Neuronal stem cell (in vitro differentiated cells): ENCODE results near the gene PLA2G2C.

ENCODE experiments used
- DNase-seq: peaks from one replicate; pipeline ENCODE4 v3.0.0-alpha.2; 2013; ENCODE audit warnings: low spot score
- H2AFZ ChIP-seq: one replicate; pipeline ENCODE4 v1.6.1; 2013; ENCODE audit warnings: mild to moderate bottlenecking, low read length, inconsistent platforms
- H2AK5ac ChIP-seq: 2 replicates; pipeline ENCODE4 v1.6.1; 2013; ENCODE audit warnings: low read depth, mild to moderate bottlenecking, inconsistent platforms, low read length, moderate library complexity, mixed read lengths
- H2BK120ac ChIP-seq: 2 replicates; pipeline ENCODE4 v1.6.1; 2013; ENCODE audit warnings: low read depth, mild to moderate bottlenecking, inconsistent platforms, low read length, moderate library complexity, mixed read lengths
- H2BK12ac ChIP-seq: one replicate; pipeline ENCODE4 v1.6.1; 2013; ENCODE audit warnings: low read length, inconsistent platforms
- H2BK15ac ChIP-seq: 2 replicates; pipeline ENCODE4 v1.6.1; 2013; ENCODE audit warnings: mild to moderate bottlenecking, low read length, inconsistent platforms, mixed read lengths
- H2BK5ac ChIP-seq: one replicate; pipeline ENCODE4 v1.6.1; 2013; ENCODE audit warnings: inconsistent platforms, mild to moderate bottlenecking, low read length, moderate library complexity
- H3K14ac ChIP-seq: one replicate; pipeline ENCODE4 v1.6.1; 2013; ENCODE audit warnings: low read length, inconsistent platforms
- H3K18ac ChIP-seq: 2 replicates; pipeline ENCODE4 v1.6.1; 2013; ENCODE audit warnings: low read length, inconsistent platforms
- H3K23ac ChIP-seq: 2 replicates; pipeline ENCODE4 v1.6.1; 2013; ENCODE audit warnings: low read depth, mild to moderate bottlenecking, mixed read lengths, low read length, inconsistent platforms; ENCODE audit not compliant: poor library complexity
- H3K27ac ChIP-seq: replicated peaks from 3 replicates; pipeline ENCODE4 v1.5.1; 2013; ENCODE audit warnings: low read length, inconsistent platforms
- H3K27me3 ChIP-seq, 3 experiments: 2 replicates each; pipeline ENCODE4 v1.6.1; 2013; ENCODE audit warnings: low read length in 3 of 3, mild to moderate bottlenecking in 2 of 3, inconsistent platforms in 1 of 3, low read depth in 1 of 3, mixed read lengths in 1 of 3, moderate library complexity in 1 of 3; ENCODE audit not compliant: control insufficient read depth in 3 of 3, insufficient read depth in 3 of 3
- H3K36me3 ChIP-seq, 2 donors: replicated peaks in 1 of 2; 2 replicates each; pipeline ENCODE4 v1.6.1; 2013; ENCODE audit warnings: low read length in 2 of 2; ENCODE audit not compliant: control insufficient read depth in 2 of 2, insufficient read depth in 2 of 2
- H3K4ac ChIP-seq: 2 replicates; pipeline ENCODE4 v1.6.1; 2013; ENCODE audit warnings: inconsistent platforms, mild to moderate bottlenecking, low read length, moderate library complexity
- H3K4me1 ChIP-seq, 2 donors: 1 replicate in 1 of 2; 2 replicates in 1 of 2; pipeline ENCODE4 v1.6.1; 2013; ENCODE audit warnings: low read length in 2 of 2, low read depth in 1 of 2; ENCODE audit not compliant: control insufficient read depth in 2 of 2, insufficient read depth in 1 of 2
- H3K4me2 ChIP-seq: one replicate; pipeline ENCODE4 v1.6.1; 2013; ENCODE audit warnings: mild to moderate bottlenecking, low read length, inconsistent platforms; ENCODE audit not compliant: insufficient read depth, poor library complexity, severe bottlenecking
- H3K4me3 ChIP-seq, 2 donors: 2 replicates each; pipeline ENCODE4 v1.5.1; 2013; ENCODE audit warnings: low read length in 2 of 2, mild to moderate bottlenecking in 2 of 2, inconsistent platforms in 1 of 2, moderate library complexity in 1 of 2
- H3K79me1 ChIP-seq: one replicate; pipeline ENCODE4 v1.6.1; 2013; ENCODE audit warnings: low read depth, mild to moderate bottlenecking, inconsistent platforms, low read length, moderate library complexity
- H3K9ac ChIP-seq: one replicate; pipeline ENCODE4 v1.6.1; 2013; ENCODE audit warnings: mild to moderate bottlenecking, low read depth, low read length, inconsistent platforms; ENCODE audit not compliant: poor library complexity
- H3K9me3 ChIP-seq, 2 donors: replicated peaks in 1 of 2; 2 replicates each; pipeline versions ENCODE3 to v1.6.1; 2013; ENCODE audit warnings: low read length in 2 of 2, mild to moderate bottlenecking in 2 of 2, inconsistent platforms in 1 of 2, low read depth in 1 of 2, mixed read lengths in 1 of 2, moderate library complexity in 1 of 2; ENCODE audit not compliant: control insufficient read depth in 2 of 2, insufficient read depth in 1 of 2
- H4K8ac ChIP-seq: one replicate; pipeline ENCODE4 v1.6.1; 2013; ENCODE audit warnings: low read depth, mild to moderate bottlenecking, inconsistent platforms, low read length, moderate library complexity
- H4K91ac ChIP-seq: one replicate; pipeline ENCODE4 v1.6.1; 2013; ENCODE audit warnings: low read length, low read depth, mild to moderate bottlenecking, inconsistent platforms; ENCODE audit not compliant: poor library complexity
- WGBS, 2 donors: extraction: QIAGEN DNeasy Blood & Tissue Kit; methylation state at CpG; one replicate each; pipeline ENCODE4 v1.1.7; 2013; ENCODE audit warnings: missing lambda C conversion rate in 2 of 2, mixed read lengths in 1 of 2; ENCODE audit not compliant: insufficient read length in 2 of 2, insufficient replicate concordance in 1 of 2; ENCODE audit errors: extremely low coverage in 2 of 2; 5-methylcytosine and 5-hydroxymethylcytosine counted together

The PLA2G2C gene

DNA sequence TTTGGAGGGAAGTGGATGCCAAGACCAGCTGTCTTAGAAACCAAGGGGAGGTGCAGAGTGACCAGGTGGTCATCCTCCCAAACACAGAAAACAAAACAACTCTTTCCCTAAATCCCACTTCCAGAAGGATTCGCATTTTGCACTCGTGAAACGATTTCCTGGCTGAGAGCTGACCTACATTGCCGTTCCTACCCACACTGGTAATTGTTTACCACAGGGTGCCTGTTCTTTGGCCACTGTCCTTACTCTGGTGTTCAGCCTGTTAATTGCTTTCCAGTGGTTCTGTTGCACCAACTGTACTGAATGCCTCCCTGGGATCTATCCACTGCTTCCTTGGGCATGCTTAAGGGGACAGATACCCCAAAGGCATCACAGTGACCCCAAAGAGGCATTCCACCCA lies 23.2 kb upstream of the PLA2G2C start:
- no peak overlapping the region for H3K14ac ChIP-seq
- H3K23ac ChIP-seq = no peak overlapping the region
- peaks cover 0 to 5% of the 10 kb centered on the region in 2 donors for H3K4me1 ChIP-seq
- no peak overlapping the region for H3K4me3 ChIP-seq
- H2BK120ac ChIP-seq = no peak overlapping the region
- H2AFZ ChIP-seq = no peak overlapping the region
- H2BK15ac ChIP-seq = no peak overlapping the region
- H3K27me3 ChIP-seq = peaks cover 0 to 11% (median 0%) of the 10 kb centered on the region in 3 experiments
- H2BK12ac ChIP-seq = no peak overlapping the region
- no peak overlapping the region for H3K4ac ChIP-seq
- H3K18ac ChIP-seq = no peak overlapping the region
- H3K36me3 ChIP-seq = no peaks in the 10 kb centered on the region
- H3K9ac ChIP-seq = no peak overlapping the region
- H3K79me1 ChIP-seq = no peaks in the 10 kb centered on the region
- H3K9me3 ChIP-seq = no peaks in the 10 kb centered on the region
- WGBS, 2 donors = no CpG with 5 or more reads among the region's 4 CpGs
- H4K91ac ChIP-seq = no peak overlapping the region
- no peak for DNase-seq
- H3K27ac ChIP-seq = no peak overlapping the region
- no peak overlapping the region for H2AK5ac ChIP-seq
- no peak overlapping the region for H3K4me2 ChIP-seq
- H2BK5ac ChIP-seq = no peak overlapping the region
- no peak overlapping the region for H4K8ac ChIP-seq

DNA sequence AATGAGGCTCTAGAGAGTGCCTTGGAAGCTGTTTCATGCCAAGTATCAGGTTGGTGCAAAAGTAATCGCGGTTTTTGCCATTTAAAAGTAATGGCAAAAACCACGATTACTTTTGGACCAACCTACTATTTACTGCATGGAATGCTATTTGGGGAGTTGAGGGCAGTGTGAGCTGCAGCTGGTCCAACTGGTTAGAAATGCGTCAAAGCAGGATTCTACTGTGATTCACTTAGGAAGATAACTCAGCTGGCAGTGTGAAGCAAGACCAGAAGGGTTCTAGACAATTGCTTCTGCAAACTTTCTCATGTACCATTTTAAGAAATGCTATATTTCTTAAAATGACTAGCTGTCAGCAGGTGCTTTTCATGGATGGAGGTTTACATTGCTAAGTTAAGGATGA lies 21.2 kb upstream of the PLA2G2C start:
- Histone ChIP-seq H3K79me1 (no peaks in the 10 kb centered on the region), H2BK12ac (no peak overlapping the region), H3K9me3 (no peaks in the 10 kb centered on the region), H4K8ac (no peak overlapping the region), H3K4me3 (no peak overlapping the region), H2BK15ac (no peak overlapping the region), H3K18ac (no peak overlapping the region), H3K23ac (no peak overlapping the region), H2BK120ac (no peak overlapping the region), H3K4me1 (no peaks in the 10 kb centered on the region), H2AFZ (no peak overlapping the region), H2BK5ac (no peak overlapping the region), H3K9ac (no peak overlapping the region), H3K4me2 (no peak overlapping the region), H4K91ac (no peak overlapping the region), H3K36me3 (no peaks in the 10 kb centered on the region), H2AK5ac (no peak overlapping the region), H3K27ac (no peak overlapping the region), H3K14ac (no peak overlapping the region), H3K27me3 (peaks cover 0 to 6% (median 0%) of the 10 kb centered on the region in 3 experiments), H3K4ac (no peak overlapping the region)
- no CpG with 5 or more reads among the region's 4 CpGs for WGBS, 2 donors
- no peak for DNase-seq

DNA sequence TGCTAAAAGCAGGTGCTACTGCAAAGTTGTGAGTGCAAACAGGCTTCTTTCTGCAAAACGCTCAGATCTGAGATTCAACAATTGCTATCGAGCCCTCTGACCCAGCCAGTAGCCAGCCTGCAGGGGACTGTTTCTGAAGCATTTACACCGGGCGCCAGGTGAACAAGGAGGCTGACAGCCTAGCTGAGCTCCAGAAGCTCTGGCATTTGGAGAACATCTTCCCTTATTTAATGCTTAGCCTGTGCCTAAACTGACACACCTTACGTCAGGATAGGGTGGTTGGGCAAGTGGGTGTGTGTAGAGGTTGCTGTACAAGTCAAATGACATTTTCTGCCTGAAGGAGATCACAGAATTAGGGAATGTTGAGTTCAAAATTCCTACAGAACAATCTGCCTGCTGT lies 15.8 kb upstream of the PLA2G2C start:
- H3K4me1 ChIP-seq = no peaks in the 10 kb centered on the region
- peaks cover 0 to 20% (median 0%) of the 10 kb centered on the region in 3 experiments for H3K27me3 ChIP-seq
- H3K18ac ChIP-seq = no peak overlapping the region
- H3K4me2 ChIP-seq = no peak overlapping the region
- WGBS, 2 donors = no CpG with 5 or more reads among the region's 5 CpGs
- no peak overlapping the region for H3K4ac ChIP-seq
- no peak overlapping the region for H3K4me3 ChIP-seq
- no peak overlapping the region for H2BK12ac ChIP-seq
- no peaks in the 10 kb centered on the region for H3K9me3 ChIP-seq
- H3K9ac ChIP-seq = no peak overlapping the region
- H2BK120ac ChIP-seq = no peak overlapping the region
- H4K91ac ChIP-seq = no peak overlapping the region
- no peak overlapping the region for H3K27ac ChIP-seq
- H3K14ac ChIP-seq = no peak overlapping the region
- H4K8ac ChIP-seq = no peak overlapping the region
- H2AK5ac ChIP-seq = no peak overlapping the region
- H3K23ac ChIP-seq = no peak overlapping the region
- DNase-seq = no peak
- H2BK15ac ChIP-seq = no peak overlapping the region
- H3K36me3 ChIP-seq = no peaks in the 10 kb centered on the region
- no peak overlapping the region for H2BK5ac ChIP-seq
- H3K79me1 ChIP-seq = no peaks in the 10 kb centered on the region
- no peak overlapping the region for H2AFZ ChIP-seq

DNA sequence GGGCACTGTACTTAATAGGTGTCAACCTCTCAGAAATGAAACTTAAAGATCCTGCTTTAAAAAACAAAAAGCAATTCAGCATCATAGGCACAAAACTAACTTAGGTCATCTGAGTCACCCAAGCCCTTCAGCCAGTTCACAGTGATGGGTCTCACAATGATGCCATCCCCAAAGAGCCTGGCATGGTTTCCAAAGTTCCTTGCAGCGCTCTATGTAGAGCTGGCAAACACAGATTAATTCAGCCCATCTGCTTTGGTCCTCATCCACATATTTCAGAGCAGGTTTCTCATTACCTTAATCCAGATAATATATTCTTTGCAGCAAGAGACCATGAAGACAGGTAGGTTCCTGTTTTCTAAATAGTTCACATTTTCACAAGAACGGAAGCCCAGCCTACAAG lies 14.6 kb upstream of the PLA2G2C start:
- H3K9me3 ChIP-seq = no peaks in the 10 kb centered on the region
- H3K4ac ChIP-seq = no peak overlapping the region
- H3K27ac ChIP-seq = no peak overlapping the region
- no peak overlapping the region for H3K18ac ChIP-seq
- H2BK15ac ChIP-seq = no peak overlapping the region
- H2AFZ ChIP-seq = no peak overlapping the region
- H2BK5ac ChIP-seq = no peak overlapping the region
- H3K9ac ChIP-seq = no peak overlapping the region
- no peaks in the 10 kb centered on the region for H3K36me3 ChIP-seq
- H3K27me3 ChIP-seq = peaks cover 0 to 20% (median 0%) of the 10 kb centered on the region in 3 experiments
- H2AK5ac ChIP-seq = no peak overlapping the region
- no peaks in the 10 kb centered on the region for H3K4me1 ChIP-seq
- no peak overlapping the region for H4K91ac ChIP-seq
- H3K23ac ChIP-seq = no peak overlapping the region
- H2BK12ac ChIP-seq = no peak overlapping the region
- no peaks in the 10 kb centered on the region for H3K79me1 ChIP-seq
- H3K14ac ChIP-seq = no peak overlapping the region
- no peak overlapping the region for H3K4me2 ChIP-seq
- H2BK120ac ChIP-seq = no peak overlapping the region
- H4K8ac ChIP-seq = no peak overlapping the region
- DNase-seq = no peak
- WGBS, 2 donors = no CpG with 5 or more reads among the region's 2 CpGs
- no peak overlapping the region for H3K4me3 ChIP-seq
